Jurkat, Clone E6-1 (cell line): ENCODE measurements around the gene A4GNT.
"Not testable (repeated sequence)": the region's sequence is repeated elsewhere in the genome, so short reads cannot be mapped to it uniquely, and the experiment has no call there.

ENCODE experiments used
- DNase-seq: peaks from one replicate; pipeline ENCODE4 v3.0.0-alpha.2; 2011; ENCODE audit warnings: low read depth, low spot score
- H3K4me3 ChIP-seq: 2 replicates; pipeline ENCODE4 v1.5.1; 2011; ENCODE audit warnings: mild to moderate bottlenecking, low read length, control low read depth, moderate library complexity

Gene A4GNT

GRCh38 chr3:138124706-138125355, 7.4 kb downstream of the A4GNT start:
- H3K4me3 ChIP-seq, result no peak overlapping the region
- DNase-seq, result no peak

- H3K4me3 ChIP-seq, result no peak overlapping the region
These were observed 8.0 kb downstream of the A4GNT start for GRCh38 chr3:138124188-138124587.

GRCh38 chr3:138119423-138119766, 12.8 kb downstream of the A4GNT start:
- no peak overlapping the region for H3K4me3 ChIP-seq
- no peak for DNase-seq

More at GRCh38 chr3:138124188-138124587, 8.0 kb downstream of the A4GNT start:
- DNase-seq, result no peak

- DNase-seq, result peak; percentile 32
These were observed 13.4 kb downstream of the A4GNT start for GRCh38 chr3:138118612-138119422.

GRCh38 chr3:138114988-138115971, 16.9 kb downstream of the A4GNT start, which contains the start of gene DZIP1L:
DZIP1L (minus strand) TSS chr3:138115608; CDS start chr3:138103971, 11,637 bp downstream.
- peak within 1 kb of the TSS; percentile 53 for H3K4me3 ChIP-seq
- DNase-seq, result no peak

More at GRCh38 chr3:138118612-138119422, 13.4 kb downstream of the A4GNT start:
- H3K4me3 ChIP-seq, result no peak overlapping the region

- peak overlapping the region; percentile 53; the same call in 1 of the 2 replicates for H3K4me3 ChIP-seq
- DNase-seq, result no peak
These were observed 17.7 kb downstream of the A4GNT start for GRCh38 chr3:138114431-138114918.

- no peak for DNase-seq
- H3K4me3 ChIP-seq, result no peak overlapping the region
These were observed 18.9 kb downstream of the A4GNT start for GRCh38 chr3:138113326-138113725.

- no peak for DNase-seq
These were observed 19.8 kb downstream of the A4GNT start for GRCh38 chr3:138112362-138112761.

GRCh38 chr3:138105598-138105997, 26.6 kb downstream of the A4GNT start:
- no peak for DNase-seq
- H3K4me3 ChIP-seq, result no peak overlapping the region

More at GRCh38 chr3:138112362-138112761, 19.8 kb downstream of the A4GNT start:
- no peak overlapping the region for H3K4me3 ChIP-seq

GRCh38 chr3:138103466-138103865, 28.7 kb downstream of the A4GNT start:
- no peak for DNase-seq
- no peak overlapping the region for H3K4me3 ChIP-seq

GRCh38 chr3:138101351-138101940, 30.7 kb downstream of the A4GNT start:
- not testable (repeated sequence) for DNase-seq, H3K4me3 ChIP-seq

GRCh38 chr3:138099417-138099816, 32.8 kb downstream of the A4GNT start:
- no peak overlapping the region for H3K4me3 ChIP-seq
- no peak for DNase-seq

GRCh38 chr3:138097192-138098172, 34.7 kb downstream of the A4GNT start:
- no peak overlapping the region for H3K4me3 ChIP-seq
- no peak for DNase-seq

GRCh38 chr3:138093721-138094120, 38.5 kb downstream of the A4GNT start:
- no peak for DNase-seq
- H3K4me3 ChIP-seq, result no peak overlapping the region

- no peak overlapping the region for H3K4me3 ChIP-seq
These were observed 40.2 kb downstream of the A4GNT start for GRCh38 chr3:138092023-138092422.

GRCh38 chr3:138089091-138089490, 43.1 kb downstream of the A4GNT start:
- no peak for DNase-seq
- no peak overlapping the region for H3K4me3 ChIP-seq

More at GRCh38 chr3:138092023-138092422, 40.2 kb downstream of the A4GNT start:
- DNase-seq, result no peak

- H3K4me3 ChIP-seq, result not testable (repeated sequence)
These were observed 46.4 kb downstream of the A4GNT start for GRCh38 chr3:138085745-138086144.

GRCh38 chr3:138084196-138084595, 48.0 kb downstream of the A4GNT start:
- DNase-seq, result no peak
- no peak overlapping the region for H3K4me3 ChIP-seq

More at GRCh38 chr3:138085745-138086144, 46.4 kb downstream of the A4GNT start:
- DNase-seq, result not testable (repeated sequence)
